IMR-90 (cell line): ENCODE measurements around the gene ABCD1.
"Not testable (repeated sequence)": the region's sequence is repeated elsewhere in the genome, so short reads cannot be mapped to it uniquely, and the experiment has no call there.

Source experiments
- BHLHE40 ChIP-seq: fragments of 150-350 bp; IDR thresholded peaks from 2 replicates; pipeline ENCODE4 v1.6.1; 2016; ENCODE audit warnings: mild to moderate bottlenecking, low read depth, low read length
- CTCF ChIP-seq: conservative IDR thresholded peaks from 2 replicates; pipeline ENCODE4 v1.5.1; 2012; ENCODE audit warnings: mild to moderate bottlenecking, low read depth, low read length, improper control_type of control experiment
- FOS ChIP-seq: fragments of 150-350 bp; IDR thresholded peaks from 2 replicates; pipeline ENCODE4 v1.6.1; 2016; ENCODE audit warnings: low read depth, low read length
- MAFK ChIP-seq: IDR thresholded peaks from 2 replicates; pipeline ENCODE4 v1.6.1; 2012; ENCODE audit warnings: low read depth, low read length, improper control_type of control experiment
- MAZ ChIP-seq: IDR thresholded peaks from 2 replicates; pipeline ENCODE4 v1.6.1; 2012; ENCODE audit warnings: low read depth, mild to moderate bottlenecking, low read length, improper control_type of control experiment, moderate library complexity, borderline replicate concordance
- MXI1 ChIP-seq: IDR thresholded peaks from 2 replicates; pipeline ENCODE4 v1.6.1; 2012; ENCODE audit warnings: low read depth, mild to moderate bottlenecking, low read length, moderate library complexity, borderline replicate concordance
- NFE2L2 ChIP-seq: fragments of 150-350 bp; IDR thresholded peaks from 2 replicates; pipeline ENCODE4 v1.6.1; 2016; ENCODE audit warnings: low read depth, mild to moderate bottlenecking, low read length
- POLR2A ChIP-seq: IDR thresholded peaks from 2 replicates; pipeline ENCODE4 v1.6.1; 2012; ENCODE audit warnings: mild to moderate bottlenecking, low read depth, low read length
- RAD21 ChIP-seq: IDR thresholded peaks from 2 replicates; pipeline ENCODE4 v1.6.1; 2012; ENCODE audit warnings: low read length, improper control_type of control experiment
- RCOR1 ChIP-seq: IDR thresholded peaks from 2 replicates; pipeline ENCODE4 v1.6.1; 2012; ENCODE audit warnings: mild to moderate bottlenecking, low read length, improper control_type of control experiment; ENCODE audit not compliant: insufficient replicate concordance
- RFX5 ChIP-seq: IDR thresholded peaks from 2 replicates; pipeline ENCODE4 v1.8.0; 2012; ENCODE audit warnings: low read depth, mild to moderate bottlenecking, low read length, moderate library complexity
- SMC3 ChIP-seq: fragments of 150-350 bp; IDR thresholded peaks from 2 replicates; pipeline ENCODE4 v1.6.1; 2016; ENCODE audit warnings: low read depth, mild to moderate bottlenecking, antibody characterized with exemption, low read length, moderate library complexity

GRCh38 chrX:153745067-153745433 lies 20.4 kb downstream of the ABCD1 start:
- TF ChIP-seq POLR2A, CTCF, MXI1, RAD21, NFE2L2, RFX5, SMC3, RCOR1, BHLHE40, MAZ, FOS, MAFK: not testable (repeated sequence)
